Mucosa of descending colon (tissue), 3 donors: ENCODE measurements around the gene R3HDM2. TPM values are rescaled to one million over a fixed set of nuclear protein-coding genes. Genes with fewer than 3 reads are reported as not detected.

Source experiments
- ATAC-seq: fragments of 200-7000 bp; cut with Tn5 transposase; one replicate; pipeline ENCODE4 v1.9.1; 2020; ENCODE audit warnings: mild to moderate bottlenecking, moderate library complexity
- DNase-seq, 3 donors: peaks; one replicate each; pipeline ENCODE4 v3.0.0-alpha.2; 2020
- H3K36me3 ChIP-seq: fragments of 200-600 bp; one replicate; pipeline ENCODE4 v1.8.0; 2021; ENCODE audit warnings: low read depth, mild to moderate bottlenecking
- H3K4me1 ChIP-seq: fragments of 200-600 bp; one replicate; pipeline ENCODE4 v1.8.0; 2021; ENCODE audit warnings: low read depth, mild to moderate bottlenecking
- H3K4me3 ChIP-seq: fragments of 200-600 bp; one replicate; pipeline ENCODE4 v1.8.0; 2021; ENCODE audit warnings: mild to moderate bottlenecking
- H3K9me3 ChIP-seq: fragments of 200-600 bp; one replicate; pipeline ENCODE4 v1.8.0; 2021; ENCODE audit warnings: mild to moderate bottlenecking
- intact Hi-C, 2 donors: fragments of 100-400 bp; cut with DNase I in 1 of 2; cut with micrococcal nuclease in 1 of 2; formaldehyde crosslinking; loops; one replicate each; pipeline versions ENCODE4 v1.11.0 to v1.11.1; 2022; cut with DNase I, micrococcal nuclease
- total RNA-seq, 3 donors: library from RNA; stranded (reverse); fragmentation: NEBNext Ultra II Directional in 2 of 3; extraction: Animal tissue kit (Norgen Biotek cat#: 25700) in 2 of 3; gene quantifications; one replicate each; pipeline versions ENCODE4 v1.2.1 to v1.2.4, GENCODE V29; 2021 to 2023
- TF ChIP-seq, protein P1 (sequence below): fragments of 200-600 bp; IDR thresholded peaks from one replicate; pipeline ENCODE4 v1.8.0; 2022; ENCODE audit warnings: antibody characterized with exemption, mild to moderate bottlenecking
- donor health status: DM: no; HTN: no; CAD: no; lungs with moderate emphysema.
- donor health status: DM: no; HTN: no; CAD: no.
- donor health status: DM: no; HTN: yes; CAD: no.

The R3HDM2 gene
- total RNA-seq, 3 donors from 2014 or later = 43.9 to 80.8 (median 80.6) TPM

DNA sequence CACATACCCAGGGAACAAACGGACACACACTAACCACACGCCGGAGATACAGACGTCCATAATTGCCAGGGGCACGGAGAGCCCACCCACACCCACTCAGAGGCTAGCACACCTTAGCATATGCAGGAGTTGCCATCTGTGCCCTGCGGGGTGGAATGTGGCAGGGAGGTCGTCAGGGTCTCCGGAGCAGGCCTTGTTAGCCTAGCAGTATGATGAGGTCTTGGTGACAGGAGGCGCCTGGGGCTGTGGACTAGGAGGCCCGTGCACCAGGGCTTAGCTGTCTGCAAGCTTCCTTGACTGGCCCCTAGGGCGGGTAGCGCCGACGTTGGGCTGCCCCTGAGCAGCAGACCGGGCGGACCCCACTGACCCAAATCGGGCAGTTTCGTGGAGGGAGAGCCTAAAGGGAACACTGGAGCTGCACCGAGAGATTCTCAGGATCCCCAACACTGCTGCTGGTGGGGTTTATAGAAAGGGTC lies 189.9 kb downstream of the R3HDM2 start:
- Histone ChIP-seq H3K9me3 (no peaks in the 10 kb centered on the region), H3K36me3 (no peaks in the 10 kb centered on the region), H3K4me3 (no peak overlapping the region), H3K4me1 (peaks cover 56% of the 10 kb centered on the region)
- intact Hi-C loops = no loop called here
- DNase-seq (peak in 1 of 3 donors; percentile 54), ATAC-seq (no peak)
- TF ChIP-seq, protein P1, sequence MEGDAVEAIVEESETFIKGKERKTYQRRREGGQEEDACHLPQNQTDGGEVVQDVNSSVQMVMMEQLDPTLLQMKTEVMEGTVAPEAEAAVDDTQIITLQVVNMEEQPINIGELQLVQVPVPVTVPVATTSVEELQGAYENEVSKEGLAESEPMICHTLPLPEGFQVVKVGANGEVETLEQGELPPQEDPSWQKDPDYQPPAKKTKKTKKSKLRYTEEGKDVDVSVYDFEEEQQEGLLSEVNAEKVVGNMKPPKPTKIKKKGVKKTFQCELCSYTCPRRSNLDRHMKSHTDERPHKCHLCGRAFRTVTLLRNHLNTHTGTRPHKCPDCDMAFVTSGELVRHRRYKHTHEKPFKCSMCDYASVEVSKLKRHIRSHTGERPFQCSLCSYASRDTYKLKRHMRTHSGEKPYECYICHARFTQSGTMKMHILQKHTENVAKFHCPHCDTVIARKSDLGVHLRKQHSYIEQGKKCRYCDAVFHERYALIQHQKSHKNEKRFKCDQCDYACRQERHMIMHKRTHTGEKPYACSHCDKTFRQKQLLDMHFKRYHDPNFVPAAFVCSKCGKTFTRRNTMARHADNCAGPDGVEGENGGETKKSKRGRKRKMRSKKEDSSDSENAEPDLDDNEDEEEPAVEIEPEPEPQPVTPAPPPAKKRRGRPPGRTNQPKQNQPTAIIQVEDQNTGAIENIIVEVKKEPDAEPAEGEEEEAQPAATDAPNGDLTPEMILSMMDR = no peak

DNA sequence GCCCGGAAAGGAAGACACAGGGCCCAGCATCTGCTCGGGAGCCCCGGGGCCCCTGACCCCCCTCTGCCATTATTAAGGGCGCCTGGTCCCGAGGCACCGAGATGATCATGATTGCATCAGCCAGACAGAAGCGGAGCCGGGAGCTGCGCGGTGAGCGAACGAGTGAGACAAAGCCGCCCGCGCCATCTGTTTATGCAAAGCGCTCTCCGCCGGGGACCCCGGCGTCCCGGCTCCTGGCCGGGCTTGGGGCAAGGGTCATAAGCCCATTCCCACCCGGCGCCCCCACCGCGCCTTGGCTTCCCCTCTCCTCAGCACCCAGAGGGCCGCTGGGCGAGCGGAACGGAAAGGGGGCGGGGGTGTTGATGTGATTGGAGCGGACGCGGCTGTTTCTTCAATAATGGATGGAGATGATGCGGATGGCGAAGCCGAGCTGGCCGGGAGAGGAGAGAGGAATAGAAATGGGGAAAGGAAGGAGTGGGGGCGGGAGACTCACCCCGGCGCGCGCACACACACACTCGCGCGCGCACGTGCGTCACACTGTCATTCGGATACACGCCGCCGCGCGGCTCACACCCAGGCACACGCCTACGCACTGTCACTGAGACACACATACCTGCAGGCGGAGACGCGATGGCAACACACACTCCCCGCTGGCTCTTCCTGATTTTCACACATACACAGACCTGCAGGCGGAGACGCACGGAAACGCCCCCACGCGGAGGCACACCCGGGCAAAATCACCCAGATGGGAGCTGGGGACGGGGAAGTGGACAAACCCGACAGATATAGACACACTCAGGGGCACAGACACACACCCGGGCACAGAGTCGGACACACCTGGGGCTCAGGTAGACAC lies 190.5 kb downstream of the R3HDM2 start:
- intact Hi-C loops = no loop called here
- TF ChIP-seq, protein P1 = no peak
- DNase-seq (peak; percentile 63 to 83 (median 71)), ATAC-seq (peak; percentile 53)
- Histone ChIP-seq H3K9me3 (no peaks in the 10 kb centered on the region), H3K4me3 (no peak overlapping the region), H3K4me1 (peaks cover 56% of the 10 kb centered on the region), H3K36me3 (no peaks in the 10 kb centered on the region)

DNA sequence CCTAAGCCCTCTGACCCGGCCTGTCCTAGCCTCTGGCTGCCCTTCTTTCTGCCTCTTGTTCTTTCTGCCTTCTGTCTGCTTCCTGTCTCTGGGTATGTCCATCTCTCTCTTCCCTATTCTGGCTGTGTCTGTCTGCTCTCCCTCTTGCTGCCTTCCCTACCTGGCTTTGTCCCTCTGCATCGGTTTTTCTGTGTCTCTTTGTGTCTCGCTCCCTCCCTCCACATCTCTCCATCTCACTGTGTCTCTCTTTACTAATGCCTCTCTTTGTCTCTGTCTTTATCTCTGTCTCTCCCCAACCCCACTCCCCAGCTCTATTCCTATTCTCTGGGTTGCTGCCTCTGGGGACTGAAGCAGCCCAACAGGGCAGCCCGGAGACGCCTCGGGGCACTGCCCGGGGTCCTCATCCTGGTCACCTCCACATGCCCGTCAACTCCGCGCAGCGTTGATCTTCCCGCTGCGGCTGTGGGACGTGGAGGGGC lies 191.2 kb downstream of the R3HDM2 start:
- H3K4me3 ChIP-seq = no peak overlapping the region
- DNase-seq = no peak
- peaks cover 56% of the 10 kb centered on the region for H3K4me1 ChIP-seq
- TF ChIP-seq, protein P1 = no peak
- H3K9me3 ChIP-seq = no peaks in the 10 kb centered on the region
- intact Hi-C loops = no loop called here
- no peak for ATAC-seq
- H3K36me3 ChIP-seq = no peaks in the 10 kb centered on the region

DNA sequence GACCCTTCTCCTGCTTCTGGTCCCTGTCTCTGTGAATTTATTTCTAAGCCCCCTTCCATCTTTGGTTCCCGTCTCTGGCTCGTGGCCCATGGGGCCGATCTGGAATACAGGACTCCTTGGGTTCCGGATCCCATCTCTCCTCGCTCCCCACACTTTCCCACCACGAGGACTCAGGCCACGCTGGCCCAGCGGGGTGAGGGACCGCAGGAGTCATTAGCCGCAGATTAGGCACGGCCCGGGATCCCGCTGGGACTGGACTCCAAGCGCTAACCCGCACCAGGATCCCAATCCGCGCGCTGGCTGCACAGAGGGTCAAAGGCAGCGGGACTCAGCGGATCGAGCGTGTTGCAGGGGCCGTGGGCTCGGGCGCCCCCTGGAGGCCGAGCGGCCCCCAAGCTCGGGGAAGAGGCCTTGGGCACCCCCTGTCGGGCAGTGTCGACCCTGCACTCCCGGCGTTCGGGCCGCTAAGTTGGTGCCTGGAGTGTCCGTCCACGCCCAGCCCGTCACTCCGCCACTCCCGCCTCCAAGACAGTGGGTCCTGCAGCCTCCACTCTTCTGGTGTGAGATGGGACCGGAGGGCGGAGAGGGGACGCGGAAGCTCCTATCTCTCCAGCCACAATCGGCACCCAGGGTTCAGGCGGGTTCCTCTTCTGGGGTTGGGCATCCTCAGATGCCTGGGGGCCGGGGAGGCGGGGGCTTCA lies 191.8 kb downstream of the R3HDM2 start:
- DNase-seq (peak; percentile 90 to 93 (median 92)), ATAC-seq (peak; percentile 87)
- intact Hi-C loops = no loop called here
- Histone ChIP-seq H3K4me1 (peaks cover 56% of the 10 kb centered on the region), H3K36me3 (no peaks in the 10 kb centered on the region), H3K4me3 (no peak overlapping the region), H3K9me3 (no peaks in the 10 kb centered on the region)
- TF ChIP-seq, protein P1 = peak; percentile 100

DNA sequence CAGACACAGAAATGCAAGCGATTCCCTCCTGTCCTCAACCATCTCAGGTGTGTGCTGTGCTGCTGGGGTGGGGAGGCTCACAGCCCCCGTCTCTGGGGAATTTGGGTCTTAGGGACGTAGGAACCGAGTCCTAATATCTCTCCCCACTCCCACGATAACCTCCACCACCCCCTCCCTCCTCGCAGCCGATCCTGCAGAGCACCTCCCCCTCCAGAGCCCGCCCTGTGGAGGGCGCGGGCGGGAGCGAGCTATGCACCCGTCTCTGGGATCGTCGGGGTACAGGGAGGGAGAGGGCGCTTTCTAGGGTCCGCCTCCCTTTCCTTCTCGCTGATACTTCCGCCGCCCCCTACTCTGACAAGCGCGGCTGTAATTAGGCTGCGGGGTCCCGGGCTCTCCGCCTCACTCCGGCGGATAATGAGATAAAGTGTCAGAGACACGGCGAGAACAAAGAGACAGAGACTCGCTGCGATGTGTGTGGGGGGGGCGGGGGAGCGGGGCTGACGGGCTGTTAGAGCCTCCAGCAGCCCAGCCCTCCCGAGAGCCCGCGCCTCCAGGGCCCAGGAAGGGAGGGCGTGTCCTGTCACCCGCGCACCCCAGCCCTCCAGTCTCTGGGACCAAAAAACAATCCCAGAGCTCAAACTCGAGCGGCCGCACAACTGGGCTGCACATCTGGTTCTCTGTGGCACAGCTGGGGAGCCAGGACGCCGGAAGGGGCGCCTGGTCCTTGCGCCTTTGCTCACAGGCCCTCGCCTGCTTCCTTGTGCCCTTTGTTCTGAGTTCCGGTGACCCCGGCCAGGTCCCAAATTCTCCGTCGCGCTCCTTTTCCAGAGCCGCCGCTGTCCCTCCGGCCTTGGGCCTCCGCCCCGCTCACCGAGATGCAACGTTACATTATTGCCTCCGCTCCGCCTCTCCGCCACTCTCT lies 192.7 kb downstream of the R3HDM2 start:
- H3K9me3 ChIP-seq = no peaks in the 10 kb centered on the region
- TF ChIP-seq, protein P1 = no peak
- intact Hi-C loops = no loop called here
- DNase-seq (peak in 2 of 3 donors; percentile 46 to 57), ATAC-seq (no peak)
- peaks cover 50% of the 10 kb centered on the region for H3K4me1 ChIP-seq
- H3K36me3 ChIP-seq = no peaks in the 10 kb centered on the region
- H3K4me3 ChIP-seq = no peak overlapping the region
